ENCODE data around the gene SBF2. TPM values are rescaled to one million over a fixed set of nuclear protein-coding genes. Genes with fewer than 3 reads are reported as not detected.

Gene SBF2
- total and polyA plus RNA-seq, 2 of the 13 experiments (the other 11 are each of a cell fraction or from before 2014, with no cell fraction given) = 24.0 to 45.8 TPM

GRCh38 chr11:9757809-9758636, 536.0 kb downstream of the SBF2 start (continued):
- TF ChIP-seq NFAT5 (CRISPR knock-in tag; IDR thresholded peaks at IDR 0.05) (no peak), ZNF121 (CRISPR knock-in tag; IDR thresholded peaks at IDR 0.05) (peak; percentile 79), HES4 (CRISPR knock-in tag; IDR thresholded peaks at IDR 0.05; ENCODE audit: borderline replicate concordance) (no peak), ZNF550 (CRISPR knock-in tag; IDR thresholded peaks at IDR 0.05; ENCODE audit: borderline replicate concordance) (no peak), DRAP1 (CRISPR knock-in tag; IDR thresholded peaks at IDR 0.05) (peak; percentile 30; the same call in 1 of the 2 replicates), LRRFIP1 (CRISPR knock-in tag; conservative IDR thresholded peaks at IDR 0.05) (no peak), ZNF180 (CRISPR knock-in tag; IDR thresholded peaks at IDR 0.05; ENCODE audit: borderline replicate concordance, low read depth) (0 out of 2 replicates have a peak, but pooled peaks have one; percentile 72), E2F2 (CRISPR knock-in tag; IDR thresholded peaks at IDR 0.05; ENCODE audit: borderline replicate concordance) (peak; percentile 78; the same call in 1 of the 2 replicates), ELF4 (CRISPR knock-in tag; IDR thresholded peaks at IDR 0.05; ENCODE audit: borderline replicate concordance) (no peak), LCORL (IDR thresholded peaks at IDR 0.05) (no peak), LCORL (CRISPR knock-in tag; IDR thresholded peaks at IDR 0.05) (0 out of 2 replicates have a peak, but pooled peaks have one; percentile 24), ATM (IDR thresholded peaks at IDR 0.05; ENCODE audit: borderline replicate concordance) (no peak), ZNF678 (CRISPR knock-in tag; IDR thresholded peaks at IDR 0.05) (no peak), ZNF503 (CRISPR knock-in tag; IDR thresholded peaks at IDR 0.05) (no peak), ZNF792 (CRISPR knock-in tag; IDR thresholded peaks at IDR 0.05) (no peak), GFI1 (CRISPR knock-in tag; IDR thresholded peaks at IDR 0.05; ENCODE audit: borderline replicate concordance) (no peak), ZNF839 (CRISPR knock-in tag; IDR thresholded peaks at IDR 0.05; ENCODE audit: borderline replicate concordance) (no peak), EEA1 (CRISPR knock-in tag; IDR thresholded peaks at IDR 0.05; ENCODE audit: borderline replicate concordance) (no peak)
